ENCODE measurements around the gene MRPL51.

- TF ChIP-seq POLR2A (IDR thresholded peaks at IDR 0.05): no peak
- no peak for TF ChIP-seq CTCF (IDR thresholded peaks at IDR 0.05)
Observed at GRCh38 chr12:6539314-6539682, 46.2 kb upstream of the MRPL51 start.
